Activated naive CD8-positive, alpha-beta T cell treated with anti-CD3 and anti-CD28 coated beads, Interleukin-2, amount 50 U/mL, for 24 hours (primary cell): ENCODE measurements around the gene ARHGEF4.
"Not testable (repeated sequence)": the region's sequence is repeated elsewhere in the genome, so short reads cannot be mapped to it uniquely, and the experiment has no call there.

ENCODE experiments used
- ATAC-seq: fragments of 150-1000 bp; cut with Tn5 transposase; one replicate; pipeline ENCODE4 v1.10.0; 2021
- DNase-seq: peaks from one replicate; pipeline ENCODE4 v3.0.0; 2021
- H3K27ac Mint-ChIP-seq: one replicate; pipeline ENCODE4 v1.8.0; 2021; ENCODE audit warnings: mild to moderate bottlenecking, mixed read lengths
- H3K27me3 Mint-ChIP-seq: one replicate; pipeline ENCODE4 v1.8.0; 2021; ENCODE audit warnings: mixed read lengths
- H3K36me3 Mint-ChIP-seq: one replicate; pipeline ENCODE4 v1.8.0; 2021; ENCODE audit warnings: low read depth, mixed read lengths
- H3K4me1 Mint-ChIP-seq: one replicate; pipeline ENCODE4 v1.8.0; 2021; ENCODE audit warnings: mixed read lengths
- H3K4me3 Mint-ChIP-seq: one replicate; pipeline ENCODE4 v1.8.0; 2021; ENCODE audit warnings: mild to moderate bottlenecking, moderate library complexity, mixed read lengths
- H3K9me3 Mint-ChIP-seq: one replicate; pipeline ENCODE4 v1.8.0; 2021; ENCODE audit warnings: mixed read lengths

ARHGEF4 gene

GRCh38 chr2:130892793-130893785, 56.4 kb downstream of the ARHGEF4 start:
- ATAC-seq, result no peak
- no peak overlapping the region for H3K4me3 Mint-ChIP-seq

GRCh38 chr2:130894326-130894942, 57.7 kb downstream of the ARHGEF4 start:
- Mint-ChIP-seq H3K9me3 (peaks cover 5% of the 10 kb centered on the region), H3K36me3 (no peaks in the 10 kb centered on the region), H3K27ac (no peak overlapping the region), H3K27me3 (peaks cover 9% of the 10 kb centered on the region), H3K4me1 (no peaks in the 10 kb centered on the region), H3K4me3 (no peak overlapping the region)
- ATAC-seq, result no peak
- DNase-seq, result no peak

More at GRCh38 chr2:130892793-130893785, 56.4 kb downstream of the ARHGEF4 start:
- peaks cover 5% of the 10 kb centered on the region for H3K9me3 Mint-ChIP-seq
- H3K4me1 Mint-ChIP-seq, result no peaks in the 10 kb centered on the region
- no peaks in the 10 kb centered on the region for H3K36me3 Mint-ChIP-seq
- no peak overlapping the region for H3K27ac Mint-ChIP-seq
- no peak for DNase-seq
- H3K27me3 Mint-ChIP-seq, result peaks cover 13% of the 10 kb centered on the region

GRCh38 chr2:130896813-130897212, 60.1 kb downstream of the ARHGEF4 start:
- Mint-ChIP-seq H3K4me3 (no peak overlapping the region), H3K9me3 (no peaks in the 10 kb centered on the region), H3K27me3 (peaks cover 7% of the 10 kb centered on the region), H3K4me1 (no peaks in the 10 kb centered on the region), H3K36me3 (no peaks in the 10 kb centered on the region), H3K27ac (no peak overlapping the region)
- no peak for DNase-seq
- no peak for ATAC-seq

GRCh38 chr2:130898553-130898952, 61.8 kb downstream of the ARHGEF4 start:
- no peaks in the 10 kb centered on the region for H3K36me3 Mint-ChIP-seq
- no peak overlapping the region for H3K27ac Mint-ChIP-seq
- H3K4me1 Mint-ChIP-seq, result no peaks in the 10 kb centered on the region
- H3K4me3 Mint-ChIP-seq, result no peak overlapping the region
- DNase-seq (no peak), ATAC-seq (peak; percentile 36)
- peaks cover 2% of the 10 kb centered on the region for H3K27me3 Mint-ChIP-seq
- no peaks in the 10 kb centered on the region for H3K9me3 Mint-ChIP-seq

- DNase-seq (no peak), ATAC-seq (peak; percentile 16)
- Mint-ChIP-seq H3K4me1 (no peaks in the 10 kb centered on the region), H3K27me3 (no peaks in the 10 kb centered on the region), H3K36me3 (no peaks in the 10 kb centered on the region), H3K9me3 (no peaks in the 10 kb centered on the region), H3K27ac (no peak overlapping the region), H3K4me3 (no peak overlapping the region)
These were observed 62.6 kb downstream of the ARHGEF4 start for GRCh38 chr2:130899306-130899705.

- H3K9me3 Mint-ChIP-seq, result no peaks in the 10 kb centered on the region
- ATAC-seq, result no peak
- H3K27me3 Mint-ChIP-seq, result no peaks in the 10 kb centered on the region
- no peak for DNase-seq
- no peaks in the 10 kb centered on the region for H3K36me3 Mint-ChIP-seq
- H3K4me1 Mint-ChIP-seq, result no peaks in the 10 kb centered on the region
- no peak overlapping the region for H3K4me3 Mint-ChIP-seq
- H3K27ac Mint-ChIP-seq, result no peak overlapping the region
These were observed 64.3 kb downstream of the ARHGEF4 start for GRCh38 chr2:130901061-130901460.

GRCh38 chr2:130901626-130902025, 64.9 kb downstream of the ARHGEF4 start:
- DNase-seq, H3K4me1 Mint-ChIP-seq, H3K9me3 Mint-ChIP-seq, H3K27me3 Mint-ChIP-seq, H3K4me3 Mint-ChIP-seq, H3K27ac Mint-ChIP-seq, H3K36me3 Mint-ChIP-seq, ATAC-seq: not testable (repeated sequence)

GRCh38 chr2:130908832-130909231, 72.1 kb downstream of the ARHGEF4 start:
- H3K27me3 Mint-ChIP-seq, result peaks cover 5% of the 10 kb centered on the region
- H3K4me3 Mint-ChIP-seq, result no peak overlapping the region
- no peak overlapping the region for H3K27ac Mint-ChIP-seq
- no peaks in the 10 kb centered on the region for H3K9me3 Mint-ChIP-seq
- DNase-seq (no peak), ATAC-seq (no peak)
- H3K4me1 Mint-ChIP-seq, result no peaks in the 10 kb centered on the region
- peaks cover 1% of the 10 kb centered on the region for H3K36me3 Mint-ChIP-seq

GRCh38 chr2:130910931-130911330, 74.2 kb downstream of the ARHGEF4 start:
- H3K4me1 Mint-ChIP-seq, result no peaks in the 10 kb centered on the region
- ATAC-seq (no peak), DNase-seq (no peak)
- peaks cover 11% of the 10 kb centered on the region for H3K27me3 Mint-ChIP-seq
- no peak overlapping the region for H3K4me3 Mint-ChIP-seq
- H3K9me3 Mint-ChIP-seq, result no peaks in the 10 kb centered on the region
- no peak overlapping the region for H3K27ac Mint-ChIP-seq
- H3K36me3 Mint-ChIP-seq, result peaks cover 1% of the 10 kb centered on the region

GRCh38 chr2:130911482-130911881, 74.8 kb downstream of the ARHGEF4 start:
- no peak overlapping the region for H3K4me3 Mint-ChIP-seq
- peaks cover 1% of the 10 kb centered on the region for H3K36me3 Mint-ChIP-seq
- no peak for DNase-seq
- no peak for ATAC-seq
- peaks cover 12% of the 10 kb centered on the region for H3K27me3 Mint-ChIP-seq
- no peaks in the 10 kb centered on the region for H3K9me3 Mint-ChIP-seq
- no peaks in the 10 kb centered on the region for H3K4me1 Mint-ChIP-seq
- H3K27ac Mint-ChIP-seq, result no peak overlapping the region

GRCh38 chr2:130911996-130912395, 75.3 kb downstream of the ARHGEF4 start:
- ATAC-seq (no peak), DNase-seq (no peak)
- no peak overlapping the region for H3K27ac Mint-ChIP-seq
- H3K4me1 Mint-ChIP-seq, result no peaks in the 10 kb centered on the region
- peaks cover 13% of the 10 kb centered on the region for H3K27me3 Mint-ChIP-seq
- H3K36me3 Mint-ChIP-seq, result peaks cover 1% of the 10 kb centered on the region
- no peaks in the 10 kb centered on the region for H3K9me3 Mint-ChIP-seq
- H3K4me3 Mint-ChIP-seq, result no peak overlapping the region

GRCh38 chr2:130912471-130912870, 75.8 kb downstream of the ARHGEF4 start:
- ATAC-seq, result no peak
- Mint-ChIP-seq H3K27me3 (peaks cover 13% of the 10 kb centered on the region), H3K4me1 (no peaks in the 10 kb centered on the region), H3K4me3 (no peak overlapping the region), H3K9me3 (no peaks in the 10 kb centered on the region), H3K36me3 (peaks cover 1% of the 10 kb centered on the region), H3K27ac (no peak overlapping the region)
- no peak for DNase-seq

GRCh38 chr2:130913891-130914290, 77.2 kb downstream of the ARHGEF4 start:
- Mint-ChIP-seq H3K9me3 (no peaks in the 10 kb centered on the region), H3K27me3 (peaks cover 15% of the 10 kb centered on the region), H3K27ac (no peak overlapping the region), H3K4me3 (no peak overlapping the region), H3K36me3 (no peaks in the 10 kb centered on the region), H3K4me1 (no peaks in the 10 kb centered on the region)
- ATAC-seq, result no peak
- DNase-seq, result no peak

GRCh38 chr2:130915149-130915548, 78.4 kb downstream of the ARHGEF4 start:
- Mint-ChIP-seq H3K27ac (no peak overlapping the region), H3K27me3 (peaks cover 15% of the 10 kb centered on the region), H3K4me3 (no peak overlapping the region), H3K36me3 (no peaks in the 10 kb centered on the region), H3K9me3 (no peaks in the 10 kb centered on the region), H3K4me1 (no peaks in the 10 kb centered on the region)
- ATAC-seq (no peak), DNase-seq (no peak)
